GM19467 (cell line): ENCODE results near the gene SIX5.

ENCODE experiments used
- ATAC-seq: cut with Tn5 transposase; IDR thresholded peaks from one replicate; pipeline ENCODE4 v1.9.1; 2021; ENCODE audit warnings: mild to moderate bottlenecking, moderate library complexity; ENCODE audit not compliant: unreplicated experiment

Gene SIX5

GRCh38 chr19:45777395-45777961 is 8.4 kb upstream of the SIX5 start:
- ATAC-seq = no peak

DNA sequence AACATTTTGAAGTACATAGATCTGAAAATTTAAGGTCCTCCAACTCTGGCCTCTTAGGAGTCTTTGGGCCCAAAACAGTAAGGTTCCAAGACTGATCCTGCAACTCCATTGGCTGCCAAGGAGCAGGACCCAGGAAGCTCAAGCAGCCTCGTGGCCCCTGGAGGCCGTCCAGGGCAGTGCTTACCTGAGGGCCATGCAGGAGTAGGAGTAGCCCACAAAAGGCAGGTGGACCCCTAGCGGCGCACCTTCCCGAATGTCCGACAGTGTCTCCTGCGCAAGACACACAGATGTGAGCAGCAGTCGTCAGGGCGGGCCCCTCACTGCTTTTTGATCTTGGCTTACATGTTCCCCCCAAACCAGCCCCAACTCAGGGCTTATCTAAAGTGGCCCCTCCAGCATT is 5.7 kb upstream of the SIX5 start:
- ATAC-seq = no peak

DNA sequence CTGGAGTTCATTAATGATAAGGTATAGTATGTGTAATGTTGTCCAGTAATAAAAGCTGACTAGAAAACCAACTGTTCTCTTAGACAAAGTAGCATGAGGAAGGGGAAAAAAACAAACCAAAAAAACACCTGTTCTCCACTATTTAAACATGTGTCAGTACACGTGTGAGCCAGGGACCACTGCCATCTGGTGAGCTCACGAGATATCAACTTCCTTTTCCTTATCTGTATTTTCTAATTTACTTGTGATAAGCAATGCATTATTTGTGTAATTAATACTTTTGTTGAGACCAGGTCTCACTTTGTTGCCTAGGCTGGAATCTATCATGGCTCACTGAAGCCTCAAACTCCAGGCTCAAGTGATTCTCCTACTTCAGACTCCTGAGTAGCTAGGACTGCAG is 4.3 kb upstream of the SIX5 start:
- no peak for ATAC-seq

DNA sequence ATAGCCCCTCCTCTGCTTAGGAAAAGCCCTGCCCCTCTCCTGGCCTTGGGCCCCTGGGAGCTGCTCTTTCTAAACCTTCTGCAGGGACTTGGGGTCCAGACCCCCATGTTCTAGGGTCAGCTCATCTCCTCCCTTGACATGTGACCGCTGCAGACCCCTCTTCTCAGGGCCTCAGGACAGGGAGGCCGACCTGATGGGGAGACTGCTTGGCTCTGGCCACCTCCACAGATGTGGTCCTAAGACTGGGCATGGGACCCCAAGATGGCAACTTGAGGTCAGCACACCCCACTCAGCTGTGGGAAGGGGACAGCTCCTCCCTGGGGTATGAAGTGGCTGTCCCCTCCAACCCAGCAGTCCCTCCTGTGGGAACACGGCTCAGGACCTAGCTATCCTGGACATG is 3.9 kb upstream of the SIX5 start:
- ATAC-seq = no peak

DNA sequence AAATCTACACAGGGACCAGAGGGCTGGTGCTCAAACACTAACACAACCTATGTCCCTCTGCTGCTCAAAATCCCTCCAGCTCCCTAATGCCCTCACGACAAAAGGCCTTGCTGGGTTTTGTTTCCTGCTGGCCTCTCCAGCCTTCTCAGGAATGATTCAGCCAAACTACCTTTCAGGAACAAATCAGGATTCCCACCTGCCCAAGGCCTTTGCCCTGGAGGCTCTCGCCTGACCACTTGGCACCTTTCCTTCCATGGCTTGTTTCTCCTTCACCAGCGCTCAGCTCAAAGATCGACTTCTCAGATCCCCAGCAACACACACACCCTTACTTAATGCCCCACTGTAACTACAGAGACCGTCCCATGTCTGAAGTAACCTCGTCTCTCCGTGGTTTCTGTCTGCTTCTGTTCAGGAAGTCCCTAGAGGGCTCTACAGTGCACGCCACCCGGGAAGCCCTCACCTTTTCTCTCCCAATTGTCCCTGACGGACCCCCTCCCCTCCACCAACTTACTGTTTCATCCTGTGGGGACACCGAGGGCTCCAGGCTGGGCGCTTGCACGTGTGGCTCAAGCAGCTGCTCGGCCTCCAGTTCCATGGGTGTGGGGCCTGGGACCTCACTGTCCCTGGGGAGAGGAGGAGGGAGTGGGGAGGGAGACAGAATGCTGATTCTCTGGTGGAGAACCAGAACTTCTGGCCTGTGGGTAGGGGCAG is 3.2 kb upstream of the SIX5 start:
- no peak for ATAC-seq

DNA sequence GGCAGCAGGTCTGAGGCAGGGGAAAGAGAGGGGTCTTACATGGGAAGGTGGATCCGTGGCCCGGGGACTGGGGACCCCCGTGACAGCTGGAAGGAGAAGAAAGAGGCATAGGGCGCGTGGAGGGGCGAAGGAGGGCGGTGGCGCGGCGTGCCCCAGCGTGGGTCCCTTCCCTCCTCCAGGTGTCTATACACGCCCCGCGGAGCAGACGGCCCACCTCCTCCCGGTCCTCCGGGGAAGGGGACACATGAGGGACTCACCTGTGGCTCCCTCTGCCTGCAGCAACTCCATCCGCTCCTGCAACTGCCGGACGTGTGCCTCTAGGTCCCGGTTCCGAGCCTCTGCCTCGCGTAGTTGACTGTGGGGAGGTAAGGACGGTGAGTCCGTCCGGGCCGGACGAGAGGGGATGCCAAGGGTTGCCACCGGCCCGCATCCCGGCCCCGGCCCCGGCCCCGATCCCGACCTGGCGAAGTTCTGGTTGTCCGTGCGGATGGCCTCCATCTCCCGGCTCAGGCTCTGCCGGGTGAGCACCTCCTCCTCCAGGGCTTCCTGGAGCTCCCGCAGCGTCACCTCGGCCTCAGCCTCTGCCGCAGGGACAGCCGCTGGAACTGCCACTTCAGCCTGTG is 2.4 kb upstream of the SIX5 start:
- ATAC-seq = no peak

DNA sequence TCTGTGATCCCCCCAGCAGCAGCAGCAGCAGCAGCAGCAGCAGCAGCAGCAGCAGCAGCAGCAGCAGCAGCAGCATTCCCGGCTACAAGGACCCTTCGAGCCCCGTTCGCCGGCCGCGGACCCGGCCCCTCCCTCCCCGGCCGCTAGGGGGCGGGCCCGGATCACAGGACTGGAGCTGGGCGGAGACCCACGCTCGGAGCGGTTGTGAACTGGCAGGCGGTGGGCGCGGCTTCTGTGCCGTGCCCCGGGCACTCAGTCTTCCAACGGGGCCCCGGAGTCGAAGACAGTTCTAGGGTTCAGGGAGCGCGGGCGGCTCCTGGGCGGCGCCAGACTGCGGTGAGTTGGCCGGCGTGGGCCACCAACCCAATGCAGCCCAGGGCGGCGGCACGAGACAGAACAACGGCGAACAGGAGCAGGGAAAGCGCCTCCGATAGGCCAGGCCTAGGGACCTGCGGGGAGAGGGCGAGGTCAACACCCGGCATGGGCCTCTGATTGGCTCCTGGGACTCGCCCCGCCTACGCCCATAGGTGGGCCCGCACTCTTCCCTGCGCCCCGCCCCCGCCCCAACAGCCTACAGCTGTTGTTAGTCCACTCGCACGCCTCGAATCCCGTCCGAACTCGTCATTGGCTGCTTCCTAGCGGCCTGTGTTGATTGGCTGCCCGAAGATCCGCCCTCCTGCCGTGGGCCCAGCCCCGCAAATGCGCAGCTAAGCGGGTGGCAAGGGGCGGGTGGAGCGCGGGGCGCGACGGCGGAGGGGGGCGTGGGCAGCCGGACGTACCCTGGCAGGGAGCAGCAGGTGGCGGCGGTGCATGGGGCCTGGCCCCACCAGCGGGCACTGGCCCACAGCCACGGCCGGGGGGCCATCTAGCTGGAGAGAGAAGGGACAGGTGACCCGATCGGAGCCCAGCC is 1.4 kb upstream of the SIX5 start:
- peak; percentile 46 for ATAC-seq

DNA sequence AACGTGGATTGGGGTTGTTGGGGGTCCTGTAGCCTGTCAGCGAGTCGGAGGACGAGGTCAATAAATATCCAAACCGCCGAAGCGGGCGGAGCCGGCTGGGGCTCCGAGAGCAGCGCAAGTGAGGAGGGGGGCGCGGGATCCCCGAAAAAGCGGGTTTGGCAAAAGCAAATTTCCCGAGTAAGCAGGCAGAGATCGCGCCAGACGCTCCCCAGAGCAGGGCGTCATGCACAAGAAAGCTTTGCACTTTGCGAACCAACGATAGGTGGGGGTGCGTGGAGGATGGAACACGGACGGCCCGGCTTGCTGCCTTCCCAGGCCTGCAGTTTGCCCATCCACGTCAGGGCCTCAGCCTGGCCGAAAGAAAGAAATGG is 754 bp upstream of the SIX5 start:
- no peak for ATAC-seq

- no peak for ATAC-seq
Observed at GRCh38 chr19:45768655-45768983, 433 bp downstream of the SIX5 start.

DNA sequence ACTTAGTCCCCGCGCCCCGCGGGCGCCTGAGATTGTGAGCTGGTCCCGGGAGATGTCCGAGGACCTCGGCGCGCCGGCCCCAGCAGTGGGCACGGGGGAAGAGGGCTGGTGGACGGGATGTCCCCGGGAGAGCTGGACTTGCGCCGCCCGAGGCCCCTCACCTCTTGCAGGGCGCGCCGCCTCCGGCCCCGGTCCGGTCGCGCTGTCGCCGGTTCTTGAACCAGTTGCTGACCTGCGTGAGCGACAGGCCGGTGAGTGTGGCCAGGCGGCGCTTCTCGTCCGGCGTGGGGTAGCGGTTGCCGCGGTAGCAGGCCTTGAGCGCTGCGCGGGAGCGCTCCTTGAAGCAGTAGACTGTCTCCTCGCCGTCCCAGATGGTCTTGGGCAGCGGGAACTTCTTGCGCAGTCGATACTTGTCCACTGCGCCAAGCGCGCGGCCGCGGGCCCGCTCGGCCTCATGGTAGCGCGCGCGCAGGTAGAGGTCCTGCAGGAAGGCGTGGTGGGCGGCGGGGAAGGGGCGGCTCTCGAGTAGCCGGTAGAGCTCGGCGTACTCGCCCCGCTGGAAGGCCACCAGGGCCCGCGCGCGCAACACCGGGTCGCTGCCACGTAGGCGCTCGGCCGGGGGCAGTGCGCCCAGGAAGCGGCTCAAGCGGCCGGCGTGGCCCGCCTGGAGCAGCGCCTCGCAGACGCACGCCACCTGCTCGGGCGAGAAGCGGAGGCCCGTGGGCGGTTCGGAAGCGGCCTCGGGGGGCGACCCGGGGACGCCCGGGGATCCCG is 984 bp downstream of the SIX5 start:
- no peak for ATAC-seq

GRCh38 chr19:45767410-45767880 is 1.6 kb downstream of the SIX5 start:
- ATAC-seq = no peak

DNA sequence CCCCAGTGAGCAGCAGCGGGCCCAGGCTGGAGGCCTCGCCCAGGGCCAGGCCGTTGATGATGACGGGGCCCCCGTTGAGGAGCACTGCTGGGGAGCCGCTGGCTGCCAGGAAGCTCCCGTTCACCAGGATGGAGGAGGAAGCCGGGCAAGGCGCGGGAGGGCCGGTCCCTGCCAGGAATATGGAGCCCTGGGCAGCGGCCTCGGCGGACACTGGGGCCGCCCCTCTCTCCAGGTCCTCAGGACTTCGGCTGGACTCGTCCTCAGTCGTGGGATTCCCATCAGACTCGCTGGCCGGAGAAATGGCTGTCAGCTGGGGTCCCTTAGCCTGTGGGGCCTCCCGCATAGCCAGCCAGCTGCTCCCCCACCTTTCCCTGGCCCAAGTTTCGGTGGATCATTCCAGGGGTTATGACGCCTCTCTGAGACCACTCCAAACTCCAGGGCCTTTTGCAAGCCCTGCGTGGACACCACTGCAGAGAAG is 2.1 kb downstream of the SIX5 start:
- ATAC-seq = no peak

- ATAC-seq = no peak
Observed at GRCh38 chr19:45766296-45766868, 2.7 kb downstream of the SIX5 start.

DNA sequence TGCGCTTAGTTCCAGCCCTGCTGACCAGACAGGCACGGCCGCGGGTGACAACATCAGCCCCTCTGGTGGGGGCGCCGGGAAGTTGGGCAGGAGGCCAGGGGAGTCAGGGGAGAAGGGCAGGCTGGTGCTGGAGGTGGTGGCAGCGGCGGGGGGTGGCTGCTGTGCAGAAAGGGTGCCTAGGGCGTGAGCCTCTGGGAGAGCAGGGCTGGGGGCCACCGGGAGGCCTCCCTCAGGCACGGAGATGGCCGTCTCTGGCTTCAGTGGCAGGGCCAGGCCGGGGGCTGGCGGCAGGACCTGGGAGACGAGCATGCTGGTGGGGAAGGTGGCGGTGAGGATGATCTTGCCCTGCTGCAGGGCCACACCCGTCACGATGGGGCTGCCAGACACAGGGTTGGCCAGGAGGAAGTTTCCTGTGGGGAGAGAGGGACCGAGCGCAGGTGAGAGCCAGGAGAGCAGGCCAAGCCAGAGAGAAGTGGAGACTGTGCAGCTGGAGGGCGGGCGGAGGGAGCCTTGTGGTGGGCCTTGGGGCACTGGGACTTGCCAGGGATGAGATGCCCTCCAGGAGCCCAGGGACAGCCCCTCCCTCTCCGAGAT is 3.3 kb downstream of the SIX5 start:
- no peak for ATAC-seq

GRCh38 chr19:45764945-45765701 is 3.9 kb downstream of the SIX5 start:
- no peak for ATAC-seq

DNA sequence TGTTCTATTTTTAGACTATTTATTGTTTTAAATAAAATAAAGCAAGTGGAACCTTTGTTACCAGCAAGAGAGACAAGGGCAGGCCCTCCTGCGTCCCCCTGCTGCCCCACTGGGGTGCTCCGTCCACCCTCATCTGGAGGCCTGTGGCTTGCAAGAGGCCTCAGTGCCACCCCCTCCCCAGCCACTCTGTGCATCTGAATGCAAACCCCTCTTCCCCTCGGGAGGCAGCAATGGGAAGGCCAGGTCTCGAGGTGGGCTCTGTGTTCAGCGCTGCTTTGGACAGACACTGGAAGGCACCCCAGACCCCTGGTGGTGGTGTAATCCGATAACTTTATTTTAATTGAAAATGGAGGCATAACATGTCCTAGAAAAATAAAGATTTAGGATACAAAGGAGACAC is 4.6 kb downstream of the SIX5 start:
- no peak for ATAC-seq

DNA sequence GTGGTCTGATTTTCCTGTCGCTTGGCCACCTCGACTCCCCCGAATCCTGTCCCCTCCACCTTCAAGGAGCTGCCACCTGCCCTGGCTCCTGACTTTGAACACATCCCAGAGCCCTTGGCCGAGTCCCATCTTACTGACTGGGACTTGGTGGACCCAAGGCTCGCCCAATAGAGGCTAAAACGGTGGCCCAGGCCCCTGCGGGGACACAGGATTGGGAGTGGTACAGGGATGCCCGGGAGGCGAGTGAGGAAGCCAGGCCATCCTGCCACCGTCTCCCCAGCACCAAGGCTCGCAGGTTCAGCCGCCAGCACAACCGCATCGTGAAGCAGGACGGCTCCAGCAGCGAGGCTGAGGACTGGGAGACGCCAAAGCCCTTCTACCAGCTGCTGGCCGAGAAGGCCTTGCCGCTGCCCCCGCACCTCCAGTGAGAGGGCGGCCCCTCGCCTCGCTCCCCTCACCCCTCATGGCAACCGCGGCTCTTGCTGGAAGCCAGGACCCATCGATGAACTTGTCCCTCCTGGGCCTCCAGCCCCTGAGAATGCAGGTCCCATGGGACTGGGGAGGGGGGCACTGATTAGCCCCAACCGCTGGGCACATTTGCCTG is 5.3 kb downstream of the SIX5 start:
- no peak for ATAC-seq

DNA sequence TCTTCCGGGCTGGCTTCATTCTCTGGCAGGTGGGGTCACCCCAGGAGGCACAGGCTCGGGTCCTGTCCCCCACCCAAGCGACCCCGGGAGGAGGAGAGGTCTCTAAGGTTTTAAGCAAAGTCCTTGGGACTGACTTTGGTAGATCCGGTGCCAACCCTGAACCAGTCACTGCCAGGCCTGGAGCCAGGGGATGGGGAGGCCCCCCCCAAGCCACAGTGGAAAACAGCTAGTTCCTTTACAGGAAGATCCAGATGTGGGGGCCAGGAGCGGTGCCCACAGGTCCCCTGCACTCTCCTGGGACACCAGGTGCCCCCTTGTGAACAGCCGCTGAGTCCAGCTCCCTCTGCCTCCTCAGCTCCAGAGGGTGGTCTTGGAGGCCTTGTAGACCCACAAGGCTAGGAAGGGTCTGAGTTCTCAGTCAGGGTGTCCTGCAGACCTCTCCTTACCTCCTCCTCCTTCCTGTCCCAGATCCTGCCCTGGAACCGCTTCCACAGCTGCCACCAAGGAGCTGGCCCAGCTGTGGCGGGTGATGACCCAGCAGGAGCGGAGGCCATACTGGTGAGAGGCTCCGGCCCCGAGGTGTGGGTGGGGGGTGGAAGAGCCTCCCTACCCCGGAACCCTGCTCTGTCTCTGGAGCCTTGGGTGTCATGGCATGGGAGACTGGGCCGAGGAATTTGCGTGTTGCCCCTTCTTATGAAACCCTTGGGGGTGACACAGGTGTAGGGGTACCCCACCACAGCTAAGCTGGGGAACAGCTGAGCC is 6.0 kb downstream of the SIX5 start:
- ATAC-seq = no peak
